Hepatocyte (in vitro differentiated cells): ENCODE measurements around the gene DYRK1A.

ENCODE experiments used
- EZH2 ChIP-seq: fragments of 200-600 bp; sonication (generic); IDR thresholded peaks from 2 replicates; pipeline ENCODE4 v1.6.1; 2016; ENCODE audit warnings: antibody characterized with exemption, mild to moderate bottlenecking, borderline replicate concordance
- EZH2phosphoT487 ChIP-seq: fragments of 200-600 bp; sonication (generic); IDR thresholded peaks from one replicate; pipeline ENCODE4 v1.6.1; 2018; ENCODE audit warnings: antibody characterized with exemption, mild to moderate bottlenecking, low read depth, moderate library complexity; ENCODE audit not compliant: unreplicated experiment, severe bottlenecking
- TF ChIP-seq, protein P1 (sequence below): fragments of 200-600 bp; sonication (generic); IDR thresholded peaks from 2 replicates; pipeline ENCODE4 v1.5.1; 2016; ENCODE audit warnings: antibody characterized with exemption, mild to moderate bottlenecking; ENCODE audit not compliant: poor library complexity

DNA sequence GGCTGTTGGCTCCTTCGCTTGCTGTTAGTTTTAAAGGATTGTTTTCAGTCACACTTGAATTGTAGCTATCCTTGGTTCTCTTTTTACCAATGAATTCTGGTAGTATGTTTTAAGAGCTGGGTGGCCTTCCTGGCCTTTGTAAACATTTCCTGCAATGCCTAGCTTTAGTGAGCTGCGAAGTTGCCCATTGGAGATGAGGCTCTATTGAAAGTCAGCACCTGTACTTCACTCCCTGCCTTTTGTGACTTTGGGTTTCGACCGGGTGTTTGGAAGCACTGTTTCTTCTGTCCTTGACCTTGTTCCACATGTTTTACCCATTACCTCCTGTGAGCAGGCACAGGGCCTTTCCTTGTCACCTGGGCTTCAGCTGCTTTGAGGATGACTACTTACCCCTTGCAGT, 64.7 kb downstream of the DYRK1A start:
- TF ChIP-seq, protein P1, sequence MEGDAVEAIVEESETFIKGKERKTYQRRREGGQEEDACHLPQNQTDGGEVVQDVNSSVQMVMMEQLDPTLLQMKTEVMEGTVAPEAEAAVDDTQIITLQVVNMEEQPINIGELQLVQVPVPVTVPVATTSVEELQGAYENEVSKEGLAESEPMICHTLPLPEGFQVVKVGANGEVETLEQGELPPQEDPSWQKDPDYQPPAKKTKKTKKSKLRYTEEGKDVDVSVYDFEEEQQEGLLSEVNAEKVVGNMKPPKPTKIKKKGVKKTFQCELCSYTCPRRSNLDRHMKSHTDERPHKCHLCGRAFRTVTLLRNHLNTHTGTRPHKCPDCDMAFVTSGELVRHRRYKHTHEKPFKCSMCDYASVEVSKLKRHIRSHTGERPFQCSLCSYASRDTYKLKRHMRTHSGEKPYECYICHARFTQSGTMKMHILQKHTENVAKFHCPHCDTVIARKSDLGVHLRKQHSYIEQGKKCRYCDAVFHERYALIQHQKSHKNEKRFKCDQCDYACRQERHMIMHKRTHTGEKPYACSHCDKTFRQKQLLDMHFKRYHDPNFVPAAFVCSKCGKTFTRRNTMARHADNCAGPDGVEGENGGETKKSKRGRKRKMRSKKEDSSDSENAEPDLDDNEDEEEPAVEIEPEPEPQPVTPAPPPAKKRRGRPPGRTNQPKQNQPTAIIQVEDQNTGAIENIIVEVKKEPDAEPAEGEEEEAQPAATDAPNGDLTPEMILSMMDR: no peak
- no peak for TF ChIP-seq EZH2phosphoT487
- TF ChIP-seq EZH2: no peak
